Thymus (tissue), 11 donors: Measurements from ENCODE around the gene RRBP1. TPM values are rescaled to one million over a fixed set of nuclear protein-coding genes. Genes with fewer than 3 reads are reported as not detected.

Experiments
- DNase-seq, 9 donors: peaks; one replicate each; pipeline ENCODE4 v3.0.0-alpha.2; 2013; ENCODE audit warnings: low spot score in 9 of 9, low read depth in 6 of 9, missing footprints in 1 of 9
- H3K27ac ChIP-seq, 2 donors: one replicate each; pipeline ENCODE4 v1.5.1; 2013; ENCODE audit warnings: control low read depth in 1 of 2, low read depth in 1 of 2, low read length in 1 of 2, mild to moderate bottlenecking in 1 of 2, moderate library complexity in 1 of 2
- H3K27me3 ChIP-seq, 2 donors: one replicate each; pipeline ENCODE4 v1.5.1; 2013; ENCODE audit warnings: low read length in 1 of 2; ENCODE audit not compliant: control insufficient read depth in 2 of 2, insufficient read depth in 1 of 2
- H3K36me3 ChIP-seq, 2 donors: one replicate each; pipeline ENCODE4 v1.5.1; 2013; ENCODE audit warnings: low read length in 1 of 2, mild to moderate bottlenecking in 1 of 2, moderate library complexity in 1 of 2; ENCODE audit not compliant: control insufficient read depth in 2 of 2, insufficient read depth in 2 of 2
- H3K4me1 ChIP-seq, 2 donors: one replicate each; pipeline ENCODE4 v1.5.1; 2013; ENCODE audit warnings: low read length in 2 of 2; ENCODE audit not compliant: control insufficient read depth in 2 of 2, insufficient read depth in 2 of 2
- H3K4me3 ChIP-seq, 2 donors: one replicate each; pipeline ENCODE4 v1.5.1; 2013; ENCODE audit warnings: low read length in 2 of 2, control low read depth in 1 of 2, mild to moderate bottlenecking in 1 of 2
- H3K9me3 ChIP-seq, 2 donors: one replicate each; pipeline ENCODE4 v1.5.1; 2013; ENCODE audit warnings: low read length in 1 of 2, mild to moderate bottlenecking in 1 of 2; ENCODE audit not compliant: control insufficient read depth in 2 of 2, insufficient read depth in 1 of 2
- WGBS: extraction: QIAGEN DNeasy Blood & Tissue Kit; methylation state at CpG from one replicate; pipeline ENCODE4 v1.1.7; 2013; 5-methylcytosine and 5-hydroxymethylcytosine counted together
- polyA plus RNA-seq: library from polyadenylated mRNA; stranded (reverse); fragments of 200-250 nt; gene quantifications from one replicate; pipeline ENCODE4 v1.2.3, GENCODE V29; 2013
- total RNA-seq: library from RNA; stranded (reverse); fragments of 120-200 nt; gene quantifications from one replicate; pipeline ENCODE4 v1.2.4, GENCODE V29; 2013
- donor health status: healthy.

The RRBP1 gene
- total and polyA plus RNA-seq, 2 donors = 20.7 to 24.2 TPM

- H3K27me3 ChIP-seq = no peaks in the 10 kb centered on the region
- H3K4me3 ChIP-seq = no peak overlapping the region
- WGBS = 99% methylated on average over 2 of the region's 2 CpGs
- no peaks in the 10 kb centered on the region for H3K36me3 ChIP-seq
- H3K9me3 ChIP-seq = no peaks in the 10 kb centered on the region
- H3K27ac ChIP-seq = no peak overlapping the region
- no peaks in the 10 kb centered on the region for H3K4me1 ChIP-seq
- no peak for DNase-seq
Measured at GRCh38 chr20:17580895-17581294, 101.1 kb downstream of the RRBP1 start.

- Histone ChIP-seq H3K27ac (no peak overlapping the region), H3K4me3 (no peak overlapping the region), H3K9me3 (no peaks in the 10 kb centered on the region), H3K27me3 (no peaks in the 10 kb centered on the region), H3K36me3 (no peaks in the 10 kb centered on the region), H3K4me1 (no peaks in the 10 kb centered on the region)
- WGBS = 98% methylated on average over 4 of the region's 4 CpGs
- DNase-seq = no peak
Measured at GRCh38 chr20:17579369-17580039, 102.5 kb downstream of the RRBP1 start.

- Histone ChIP-seq H3K27me3 (no peaks in the 10 kb centered on the region), H3K4me1 (peaks cover 0 to 3% of the 10 kb centered on the region in 2 donors), H3K9me3 (no peaks in the 10 kb centered on the region), H3K27ac (no peak overlapping the region), H3K36me3 (no peaks in the 10 kb centered on the region), H3K4me3 (no peak overlapping the region)
- DNase-seq = no peak
- 97% methylated on average over 8 of the region's 8 CpGs for WGBS
Measured at GRCh38 chr20:17576215-17576614, 105.8 kb downstream of the RRBP1 start.

- Histone ChIP-seq H3K27ac (no peak overlapping the region), H3K4me1 (peaks cover 2 to 14% of the 10 kb centered on the region in 2 donors), H3K4me3 (no peak overlapping the region), H3K9me3 (no peaks in the 10 kb centered on the region), H3K27me3 (peaks cover 6 to 12% of the 10 kb centered on the region in 2 donors), H3K36me3 (no peaks in the 10 kb centered on the region)
- WGBS = 97% methylated on average over 3 of the region's 3 CpGs
- DNase-seq = no peak
Measured at GRCh38 chr20:17573463-17573862, 108.6 kb downstream of the RRBP1 start.

GRCh38 chr20:17572034-17572638 lies 109.9 kb downstream of the RRBP1 start:
- peak in 2 of 9 donors; percentile 8 to 58 for DNase-seq
- Histone ChIP-seq H3K4me3 (no peak overlapping the region), H3K27ac (peak overlapping the region in 1 of 2 donors; percentile 15), H3K36me3 (no peaks in the 10 kb centered on the region), H3K9me3 (no peaks in the 10 kb centered on the region), H3K4me1 (peaks cover 2 to 14% of the 10 kb centered on the region in 2 donors), H3K27me3 (peaks cover 15 to 23% of the 10 kb centered on the region in 2 donors)
- WGBS = 51% methylated on average over 7 of the region's 7 CpGs

GRCh38 chr20:17571153-17571527 lies 110.9 kb downstream of the RRBP1 start:
- H3K9me3 ChIP-seq = no peaks in the 10 kb centered on the region
- peak overlapping the region in 1 of 2 donors; percentile 83 for H3K27ac ChIP-seq
- 45% methylated on average over 6 of the region's 6 CpGs for WGBS
- DNase-seq = peak in 4 of 9 donors; percentile 8 to 58 (median 22)
- peaks cover 2 to 14% of the 10 kb centered on the region in 2 donors for H3K4me1 ChIP-seq
- H3K36me3 ChIP-seq = no peaks in the 10 kb centered on the region
- H3K27me3 ChIP-seq = peaks cover 15 to 23% of the 10 kb centered on the region in 2 donors
- peak overlapping the region; percentile 68 to 87 for H3K4me3 ChIP-seq

- Histone ChIP-seq H3K4me1 (peaks cover 2 to 14% of the 10 kb centered on the region in 2 donors), H3K27me3 (peaks cover 15 to 23% of the 10 kb centered on the region in 2 donors), H3K36me3 (no peaks in the 10 kb centered on the region), H3K4me3 (peak overlapping the region; percentile 68 to 87), H3K27ac (peak overlapping the region; percentile 67 to 83), H3K9me3 (no peaks in the 10 kb centered on the region)
- peak in 6 of 9 donors; percentile 21 to 68 (median 28) for DNase-seq
- WGBS = 2% methylated on average over 43 of the region's 43 CpGs
Measured at GRCh38 chr20:17570347-17571152, 111.5 kb downstream of the RRBP1 start.

- H3K9me3 ChIP-seq = no peaks in the 10 kb centered on the region
- peaks cover 2 to 14% of the 10 kb centered on the region in 2 donors for H3K4me1 ChIP-seq
- WGBS = under 1% methylated on average over 70 of the region's 70 CpGs
- H3K27ac ChIP-seq = peak within 1 kb of the TSS; percentile 77 to 83
- H3K36me3 ChIP-seq = no peaks in the 10 kb centered on the region
- peak within 1 kb of the TSS; percentile 68 to 87 for H3K4me3 ChIP-seq
- DNase-seq = peak; percentile 48 to 92 (median 79)
- peaks cover 15 to 23% of the 10 kb centered on the region in 2 donors for H3K27me3 ChIP-seq
Measured at GRCh38 chr20:17569616-17570346, 112.3 kb downstream of the RRBP1 start, which contains the start of gene DSTN. Gene DSTN (plus strand): TSS chr20:17570075. CDS start chr20:17570209, 134 bp downstream.
